ENCODE data around the gene SECTM1. TPM values are rescaled to one million over a fixed set of nuclear protein-coding genes. Genes with fewer than 3 reads are reported as not detected.
A peak's percentile ranks its signal among the peaks of the same experiment; 100 is the strongest.
"Not testable (repeated sequence)": the region's sequence is repeated elsewhere in the genome, so short reads cannot be mapped to it uniquely, and the experiment has no call there.

SECTM1 gene
- total RNA-seq, 4 donors from 2014 or later: 10.7 to 258 (median 94.5) TPM

GRCh38 chr17:82369211-82369610 is 35.6 kb upstream of the SECTM1 start:
- Histone ChIP-seq H3K4me1 (peaks cover 0 to 19% (median 9%) of the 10 kb centered on the region in 4 donors), H3K27ac (no peak overlapping the region), H3K36me3 (no peaks in the 10 kb centered on the region), H3K9me3 (no peaks in the 10 kb centered on the region), H3K4me3 (no peak overlapping the region), H3K27me3 (peaks cover 0 to 23% of the 10 kb centered on the region in 2 donors)
- no peak for DNase-seq
- no peak for TF ChIP-seq POLR2A (IDR thresholded peaks at IDR 0.05)
- no peak for TF ChIP-seq CTCF (IDR thresholded peaks at IDR 0.05)

GRCh38 chr17:82367724-82368524 is 34.4 kb upstream of the SECTM1 start:
- TF ChIP-seq POLR2A (IDR thresholded peaks at IDR 0.05) (no peak), CTCF (IDR thresholded peaks at IDR 0.05) (no peak)
- no peak overlapping the region for H3K4me3 ChIP-seq
- DNase-seq: no peak
- peaks cover 0 to 19% (median 9%) of the 10 kb centered on the region in 4 donors for H3K4me1 ChIP-seq
- H3K27me3 ChIP-seq: peaks cover 0 to 21% of the 10 kb centered on the region in 2 donors
- no peaks in the 10 kb centered on the region for H3K9me3 ChIP-seq
- H3K27ac ChIP-seq: no peak overlapping the region
- no peaks in the 10 kb centered on the region for H3K36me3 ChIP-seq

GRCh38 chr17:82366749-82367148 is 33.2 kb upstream of the SECTM1 start:
- Histone ChIP-seq H3K4me3 (no peak overlapping the region), H3K27me3 (peaks cover 0 to 13% of the 10 kb centered on the region in 2 donors), H3K27ac (no peak overlapping the region), H3K9me3 (no peaks in the 10 kb centered on the region), H3K4me1 (peaks cover 0 to 15% (median 7%) of the 10 kb centered on the region in 4 donors), H3K36me3 (no peaks in the 10 kb centered on the region)
- peak in 1 of 3 donors; percentile 70 for DNase-seq
- TF ChIP-seq CTCF (IDR thresholded peaks at IDR 0.05) (no peak), POLR2A (IDR thresholded peaks at IDR 0.05) (no peak)

- peaks cover 0 to 3% of the 10 kb centered on the region in 2 donors for H3K27me3 ChIP-seq
- H3K4me1 ChIP-seq: peaks cover 0 to 5% (median 2%) of the 10 kb centered on the region in 4 donors
- no peak for DNase-seq
- H3K4me3 ChIP-seq: no peak overlapping the region
- H3K9me3 ChIP-seq: no peaks in the 10 kb centered on the region
- no peak overlapping the region for H3K27ac ChIP-seq
- TF ChIP-seq POLR2A (IDR thresholded peaks at IDR 0.05) (no peak), CTCF (IDR thresholded peaks at IDR 0.05) (no peak)
- H3K36me3 ChIP-seq: no peaks in the 10 kb centered on the region
These were observed 32.2 kb upstream of the SECTM1 start for GRCh38 chr17:82365606-82366295.

GRCh38 chr17:82361885-82362633 is 28.5 kb upstream of the SECTM1 start:
- no peak for DNase-seq
- TF ChIP-seq CTCF (IDR thresholded peaks at IDR 0.05): no peak
- TF ChIP-seq POLR2A (IDR thresholded peaks at IDR 0.05): no peak
- no peaks in the 10 kb centered on the region for H3K27me3 ChIP-seq
- H3K9me3 ChIP-seq: no peaks in the 10 kb centered on the region
- H3K36me3 ChIP-seq: no peaks in the 10 kb centered on the region
- H3K27ac ChIP-seq: no peak overlapping the region
- H3K4me3 ChIP-seq: no peak overlapping the region
- H3K4me1 ChIP-seq: no peaks in the 10 kb centered on the region

GRCh38 chr17:82359451-82360074 is 26.0 kb upstream of the SECTM1 start:
- H3K4me1 ChIP-seq, DNase-seq: not testable (repeated sequence)

More at GRCh38 chr17:82359451-82360074, 26.0 kb upstream of the SECTM1 start:
- H3K27ac ChIP-seq, H3K9me3 ChIP-seq, H3K4me3 ChIP-seq, H3K36me3 ChIP-seq, H3K27me3 ChIP-seq: not testable (repeated sequence)

Measured in Peyer's patch (tissue), 4 donors.